Measurements from ENCODE around the gene KIF26B.

Gene KIF26B

DNA sequence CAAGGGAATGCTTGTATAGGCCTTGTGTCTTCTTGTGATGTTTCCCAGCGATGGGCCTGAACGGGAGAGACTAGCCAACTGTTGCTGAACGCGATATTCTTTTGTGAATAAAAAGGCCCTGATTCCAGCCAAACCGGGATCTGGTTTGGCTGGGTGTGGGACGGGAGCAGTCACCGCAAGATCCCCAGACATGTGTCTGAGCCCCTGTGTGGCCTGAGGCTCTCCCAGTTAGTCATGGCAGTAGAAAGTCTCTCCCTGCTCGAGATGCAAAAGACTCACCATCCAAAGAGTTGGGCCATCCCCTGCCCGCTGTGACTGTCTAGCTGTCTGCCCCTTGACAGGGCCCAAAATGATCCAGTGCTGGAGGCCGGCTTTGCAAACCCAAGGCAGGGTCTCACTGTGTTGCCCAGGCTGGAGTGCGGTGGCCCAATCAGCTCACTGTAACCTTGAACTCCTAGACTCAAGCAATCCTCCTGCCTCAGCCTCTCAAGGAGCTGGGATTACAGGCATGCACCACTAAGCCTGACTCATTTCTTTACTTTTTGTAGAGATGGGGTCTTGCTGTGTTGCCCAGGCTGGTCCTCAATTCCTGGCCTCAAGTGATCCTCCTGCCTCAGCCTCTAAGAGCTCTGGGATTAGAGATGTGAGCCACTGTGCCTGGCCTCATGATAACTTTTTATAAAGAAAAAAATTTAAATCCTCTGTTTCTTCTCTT, 56.4 kb downstream of the KIF26B start:
- DNase-seq = no peak

DNA sequence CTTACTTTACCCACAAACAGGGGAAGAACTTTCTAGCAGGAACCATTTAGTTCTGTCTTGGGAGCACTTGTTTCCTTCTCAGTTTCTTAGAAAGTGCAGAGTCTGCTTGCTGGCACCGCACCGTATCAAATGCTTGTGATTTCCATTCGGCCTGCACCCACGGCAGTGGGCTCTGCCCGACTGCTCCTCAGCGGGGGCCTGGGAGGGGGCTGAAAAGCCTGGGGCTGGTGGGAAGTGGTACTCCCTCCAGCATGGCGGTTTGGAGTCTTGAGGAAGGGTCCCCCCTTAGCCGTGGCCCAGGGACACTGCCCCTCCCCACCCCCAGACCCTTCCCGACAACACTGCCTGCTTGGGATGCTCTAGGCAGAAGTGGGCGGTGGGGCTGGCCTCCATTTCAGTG, 57.0 kb downstream of the KIF26B start:
- no peak for DNase-seq

DNA sequence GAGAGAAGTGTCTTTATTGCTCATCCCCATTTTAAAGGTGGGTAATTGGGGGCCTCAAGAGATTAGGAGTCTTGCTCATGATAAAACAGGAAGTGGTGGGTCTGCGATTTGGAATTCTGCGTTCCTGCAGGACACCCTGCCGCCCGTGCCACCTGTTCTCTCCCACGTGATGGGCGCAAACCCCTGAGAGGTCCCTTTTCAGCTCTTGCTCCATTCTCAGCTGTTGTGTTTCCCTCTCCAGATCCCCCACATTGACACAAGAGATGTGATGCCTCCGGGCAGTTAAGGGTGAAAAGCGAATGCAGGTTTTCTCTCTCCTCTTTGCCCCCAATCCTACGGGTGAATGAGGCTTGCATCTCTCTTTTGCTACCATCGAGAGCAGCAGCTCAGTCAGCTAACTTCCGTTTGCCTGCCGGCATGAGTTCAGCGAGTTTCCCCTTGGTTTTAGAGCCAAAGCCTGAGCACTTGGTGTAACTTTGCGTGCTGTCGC, 57.5 kb downstream of the KIF26B start:
- DNase-seq = no peak

DNA sequence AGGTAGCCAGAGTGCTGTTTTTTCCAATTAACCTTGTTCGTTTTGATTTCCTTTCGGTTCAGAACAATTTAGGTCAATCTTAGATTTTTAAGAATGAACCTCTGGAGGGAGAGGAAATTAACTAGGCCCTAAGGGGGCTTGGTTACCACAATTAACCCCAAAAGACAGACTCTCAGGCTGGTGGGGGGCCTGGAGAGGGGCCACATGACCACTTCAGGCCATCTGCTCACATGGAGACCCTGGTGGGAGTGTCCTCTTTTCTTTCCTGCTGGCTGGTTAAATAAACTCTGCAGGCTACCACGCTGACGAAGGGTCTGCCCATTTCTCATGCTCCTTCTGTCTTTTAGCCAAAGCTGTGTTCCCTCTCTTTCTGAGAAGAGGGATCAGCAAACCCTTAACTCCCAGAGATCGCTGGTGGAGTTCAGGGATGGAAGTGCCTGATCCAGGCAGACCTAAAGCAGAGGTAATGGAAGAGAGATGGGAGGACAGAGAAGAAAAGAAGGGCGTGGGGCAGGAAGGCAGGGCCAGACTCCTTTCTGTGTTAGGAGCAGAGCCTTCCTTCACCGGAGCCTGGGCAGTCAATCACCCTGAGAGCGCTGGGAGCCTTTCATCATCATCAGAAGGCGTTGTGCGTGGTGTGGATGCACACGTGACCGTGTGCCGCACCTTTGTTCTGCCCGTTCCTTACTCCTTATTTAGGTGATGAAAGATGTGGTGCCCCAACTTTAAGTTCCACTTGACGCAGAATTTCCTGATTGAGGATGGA, 58.5 kb downstream of the KIF26B start:
- DNase-seq = no peak

DNA sequence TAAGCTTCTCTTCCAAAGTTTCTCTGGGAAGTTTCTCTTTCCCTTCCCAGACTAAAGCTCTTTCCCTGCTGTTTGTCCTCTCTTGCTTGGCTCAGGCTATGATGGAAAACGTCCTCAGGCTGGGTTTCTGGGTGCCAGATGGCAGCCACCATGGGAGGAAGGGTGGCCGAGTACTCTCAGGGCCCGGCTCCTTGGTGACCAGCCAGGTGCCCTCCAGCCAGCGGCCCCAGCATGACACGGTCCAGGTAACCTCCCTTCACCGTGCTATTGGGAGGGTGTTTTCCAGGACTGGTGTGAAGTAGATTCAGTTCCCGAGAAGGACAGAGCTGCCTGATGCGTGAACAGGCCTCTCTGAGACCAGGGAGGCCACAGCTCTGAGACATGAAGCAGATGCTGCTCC, 60.3 kb downstream of the KIF26B start:
- DNase-seq = no peak

DNA sequence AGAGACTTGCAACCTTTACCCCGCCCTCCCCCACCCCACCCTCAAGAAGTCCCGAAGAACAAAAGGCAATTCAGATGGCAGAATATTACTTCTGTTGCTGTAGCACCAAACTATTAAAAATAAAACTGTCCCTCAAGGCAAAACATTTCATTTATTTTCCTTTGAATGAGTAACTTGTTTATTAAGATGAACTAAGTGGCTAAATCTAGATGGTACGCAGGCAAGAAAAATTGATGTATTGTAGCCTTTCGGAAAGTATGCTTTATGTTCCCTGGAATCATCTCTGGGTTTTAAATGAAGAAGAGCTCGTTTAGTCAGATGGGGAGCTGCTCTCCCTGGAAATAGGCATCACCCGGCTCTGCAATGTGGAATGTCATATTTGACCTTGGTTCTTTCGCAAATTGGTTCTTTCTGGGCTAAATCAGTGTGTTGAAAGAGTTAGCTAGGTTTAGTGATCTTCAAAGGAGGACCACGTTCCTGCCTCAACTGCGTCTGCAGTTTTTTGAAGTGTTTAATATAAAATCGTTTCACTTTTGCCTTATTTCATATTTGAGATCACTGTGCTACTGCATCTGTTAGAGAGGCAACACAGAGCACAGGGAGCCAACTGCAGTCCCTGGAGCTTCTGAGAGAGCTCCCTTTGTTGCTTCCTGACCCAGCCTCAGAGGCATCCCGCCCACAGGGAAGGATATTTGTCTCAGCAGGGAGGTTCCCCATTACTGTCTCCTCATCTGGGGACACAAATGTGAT, 61.8 kb downstream of the KIF26B start:
- no peak for DNase-seq

DNA sequence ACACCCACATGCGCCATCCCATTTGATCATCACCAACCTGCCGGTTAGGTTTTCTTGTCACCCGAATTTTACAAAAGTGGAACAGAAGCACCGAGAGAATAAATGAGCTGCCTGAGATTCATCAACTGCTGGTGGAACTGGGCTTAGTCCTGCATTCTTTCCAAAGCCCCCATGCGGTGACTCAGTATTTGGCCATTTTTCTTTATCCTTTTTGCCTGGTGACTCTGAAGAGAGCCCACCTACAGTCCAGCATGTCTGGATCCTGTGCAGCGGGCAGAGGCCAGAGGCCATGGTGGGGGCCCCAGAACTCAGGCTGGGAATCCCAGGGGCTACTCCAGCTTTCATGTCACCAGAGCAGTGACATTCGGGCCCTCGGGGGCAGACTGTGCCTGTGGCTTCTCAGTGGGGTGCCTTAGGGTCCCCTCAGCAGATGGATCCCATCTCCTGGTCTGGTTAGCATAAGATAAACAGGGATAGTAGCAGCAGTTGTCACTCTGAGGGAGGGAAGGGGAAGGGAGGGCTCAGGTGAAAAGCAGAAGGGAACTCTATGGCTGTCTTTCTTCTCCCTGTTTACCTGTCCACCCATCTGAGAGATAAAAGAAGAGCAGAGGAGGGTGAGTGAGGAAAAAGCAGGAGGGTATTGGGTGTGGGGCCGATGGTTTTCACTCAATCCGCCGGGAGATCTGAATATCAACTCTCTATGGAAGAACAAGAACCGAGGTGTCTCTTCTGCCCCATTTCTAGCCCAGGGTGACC, 63.2 kb downstream of the KIF26B start:
- no peak for DNase-seq

DNA sequence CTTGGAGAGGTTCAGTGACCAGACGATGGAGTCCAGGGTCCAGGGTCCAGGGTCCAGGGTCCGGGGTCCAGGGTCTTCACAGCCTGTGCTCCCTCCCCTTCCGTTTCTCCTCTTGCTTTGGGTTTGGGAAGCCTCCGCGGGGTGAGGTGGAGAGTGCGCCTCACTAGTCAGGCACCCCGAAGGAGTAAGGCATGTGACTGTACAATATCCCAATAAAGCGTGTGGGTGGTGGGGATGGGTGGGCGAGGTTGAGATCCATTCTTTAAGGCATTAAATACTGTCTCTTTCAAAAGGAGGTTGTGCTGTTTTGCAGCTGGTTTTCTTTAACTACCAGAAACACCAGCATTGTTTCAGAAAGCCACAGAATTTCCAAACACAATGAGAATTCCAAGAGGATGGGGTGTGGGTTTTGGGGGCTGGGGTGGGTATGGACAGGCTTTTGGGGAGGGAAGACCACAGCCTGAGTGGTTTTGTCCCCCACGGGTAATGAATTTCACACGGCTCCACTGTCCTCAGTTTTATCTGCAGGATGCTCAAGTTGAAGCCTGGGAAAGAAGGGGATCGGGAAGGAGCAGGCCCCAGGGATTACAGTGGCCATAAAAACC, 65.7 kb downstream of the KIF26B start:
- DNase-seq = no peak

DNA sequence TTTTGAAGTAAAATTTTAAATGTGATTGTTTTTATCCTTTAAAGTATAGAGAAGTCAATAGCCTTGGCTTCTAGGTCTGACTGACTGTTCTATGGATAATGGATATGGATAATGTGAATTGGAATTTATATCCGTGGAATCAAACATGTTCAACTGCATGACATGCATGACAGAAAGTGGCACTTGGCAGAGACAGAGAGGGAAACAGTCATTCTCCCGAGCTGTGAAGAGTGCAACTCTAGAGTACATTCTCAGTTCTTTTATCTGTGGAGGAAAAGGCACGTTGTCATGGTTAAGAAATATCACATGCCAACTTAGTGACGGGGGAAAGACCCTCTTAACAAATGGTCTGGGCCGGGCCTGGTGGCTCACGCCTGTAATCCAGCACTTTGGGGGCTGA, 67.0 kb downstream of the KIF26B start:
- no peak for DNase-seq

DNA sequence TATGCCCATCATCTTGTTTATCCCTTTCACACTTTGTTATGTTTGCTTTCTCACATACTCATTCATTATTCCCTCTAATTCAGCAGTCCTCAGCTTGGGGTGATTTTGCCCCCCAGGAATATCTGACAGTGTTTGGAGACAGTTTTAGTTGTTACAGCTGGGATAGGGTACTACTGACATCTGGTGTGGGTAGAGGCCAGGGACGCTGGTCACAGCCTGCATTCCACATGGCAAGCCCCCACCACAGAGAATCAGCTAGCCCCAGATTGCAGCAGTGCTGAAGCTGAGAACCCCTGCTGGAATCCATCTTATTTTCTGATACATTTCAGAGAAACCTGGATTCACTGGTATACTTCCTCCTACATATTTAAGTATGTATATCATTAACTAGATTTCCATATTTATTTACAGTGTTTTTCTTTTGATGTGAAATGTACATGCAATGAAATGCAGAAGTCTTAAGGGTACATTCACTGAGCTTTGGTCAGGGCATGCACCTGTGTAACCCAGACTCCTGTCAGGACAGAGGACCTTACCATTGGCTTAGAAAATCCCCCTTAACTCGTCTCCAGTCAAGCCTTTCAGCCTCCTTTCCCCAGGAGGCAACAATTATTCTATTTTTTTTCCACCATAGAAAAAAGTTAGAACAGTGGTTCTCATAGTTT, 68.3 kb downstream of the KIF26B start:
- no peak for DNase-seq

DNA sequence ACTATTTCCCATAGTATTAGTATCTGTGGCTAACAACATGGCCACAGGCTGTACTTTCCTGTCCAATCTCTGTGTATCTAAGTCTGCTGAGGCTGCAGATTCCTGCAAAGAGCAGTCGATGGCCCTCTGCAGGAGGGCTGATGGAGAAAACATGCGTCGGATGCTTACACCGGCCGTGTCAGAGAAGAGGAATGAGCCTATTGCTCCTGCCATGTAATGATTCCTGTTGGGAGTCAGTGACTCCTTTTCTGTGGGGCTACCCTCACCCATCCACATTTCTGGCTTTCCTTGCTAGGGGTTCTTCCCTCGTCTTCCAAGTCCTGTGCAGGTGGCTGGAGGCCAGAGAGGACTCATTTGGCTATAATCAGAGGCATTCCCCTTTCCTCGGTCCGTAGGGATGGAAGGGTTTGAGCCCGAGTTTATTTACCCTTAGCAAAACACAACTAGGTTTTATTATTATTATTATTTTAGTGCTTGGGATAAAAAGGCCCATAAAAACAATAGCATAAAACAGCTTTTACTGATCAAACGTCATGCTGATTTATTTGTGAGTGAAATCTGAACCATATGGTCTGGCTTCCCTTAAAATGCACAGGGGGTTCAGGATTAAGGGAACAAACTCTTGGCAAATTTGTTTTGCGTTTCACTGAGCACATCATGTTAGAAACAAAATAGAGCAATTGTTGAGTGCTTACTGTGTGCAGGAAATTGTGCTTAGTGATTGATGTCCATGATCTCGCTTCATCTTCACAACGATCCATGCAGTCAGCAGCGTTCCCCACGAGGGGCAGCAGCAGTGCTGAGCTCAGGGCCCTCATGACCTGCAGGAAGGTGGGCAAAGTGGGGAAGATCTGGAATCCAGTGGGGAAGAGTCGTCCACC, 70.8 kb downstream of the KIF26B start:
- no peak for DNase-seq

DNA sequence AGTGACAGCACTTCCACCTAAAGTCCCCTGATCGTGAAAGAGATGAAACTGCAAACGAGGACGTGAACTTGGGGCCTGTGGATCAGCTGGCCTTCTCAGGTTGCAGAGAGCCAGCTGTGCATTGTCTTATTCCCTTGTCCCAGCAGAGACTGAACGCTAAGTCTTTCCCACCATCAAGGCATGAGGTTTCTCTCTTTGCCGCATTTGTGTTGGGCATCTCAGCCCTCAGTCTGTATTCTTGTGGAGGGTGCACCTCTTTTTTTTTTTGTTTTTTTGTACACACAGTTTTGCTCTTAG, 71.4 kb downstream of the KIF26B start:
- no peak for DNase-seq

DNA sequence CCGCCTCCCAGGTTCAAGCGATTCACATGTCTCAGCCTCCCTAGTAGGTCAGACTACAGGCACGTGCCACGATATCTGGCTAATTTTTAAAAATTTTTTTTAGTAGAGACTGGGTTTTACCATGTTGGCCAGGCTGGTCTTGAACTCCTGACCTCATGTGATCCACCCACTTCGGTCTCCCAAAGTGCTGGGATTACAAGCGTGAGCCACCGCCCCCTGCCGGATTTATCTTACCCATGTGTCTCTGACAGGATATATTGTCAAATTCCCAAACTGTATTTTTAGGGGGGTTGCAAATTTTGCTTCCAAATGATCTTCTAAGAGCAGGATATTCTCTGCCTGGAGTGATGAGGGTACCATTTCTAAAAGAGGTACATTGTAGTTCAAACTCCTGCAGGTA, 74.3 kb downstream of the KIF26B start:
- no peak for DNase-seq

DNA sequence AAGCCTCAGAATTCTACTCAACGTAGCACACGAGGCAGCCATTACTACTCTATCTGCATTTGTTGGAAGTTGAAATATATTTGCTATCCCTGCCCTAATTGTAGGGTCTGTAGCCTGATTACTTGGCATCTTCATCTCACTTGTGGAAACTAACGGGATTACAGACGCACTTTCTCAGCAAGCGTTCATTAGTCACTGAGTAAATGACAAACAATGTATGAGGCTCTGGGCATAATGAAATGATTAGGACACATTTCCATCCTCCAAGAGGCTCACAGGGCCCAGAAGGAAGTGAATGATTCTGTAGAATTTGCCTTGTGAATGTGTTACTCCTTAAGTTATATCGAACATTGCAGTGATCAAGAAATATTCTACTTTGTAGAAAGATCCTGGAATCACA, 78.1 kb downstream of the KIF26B start:
- DNase-seq = no peak

DNA sequence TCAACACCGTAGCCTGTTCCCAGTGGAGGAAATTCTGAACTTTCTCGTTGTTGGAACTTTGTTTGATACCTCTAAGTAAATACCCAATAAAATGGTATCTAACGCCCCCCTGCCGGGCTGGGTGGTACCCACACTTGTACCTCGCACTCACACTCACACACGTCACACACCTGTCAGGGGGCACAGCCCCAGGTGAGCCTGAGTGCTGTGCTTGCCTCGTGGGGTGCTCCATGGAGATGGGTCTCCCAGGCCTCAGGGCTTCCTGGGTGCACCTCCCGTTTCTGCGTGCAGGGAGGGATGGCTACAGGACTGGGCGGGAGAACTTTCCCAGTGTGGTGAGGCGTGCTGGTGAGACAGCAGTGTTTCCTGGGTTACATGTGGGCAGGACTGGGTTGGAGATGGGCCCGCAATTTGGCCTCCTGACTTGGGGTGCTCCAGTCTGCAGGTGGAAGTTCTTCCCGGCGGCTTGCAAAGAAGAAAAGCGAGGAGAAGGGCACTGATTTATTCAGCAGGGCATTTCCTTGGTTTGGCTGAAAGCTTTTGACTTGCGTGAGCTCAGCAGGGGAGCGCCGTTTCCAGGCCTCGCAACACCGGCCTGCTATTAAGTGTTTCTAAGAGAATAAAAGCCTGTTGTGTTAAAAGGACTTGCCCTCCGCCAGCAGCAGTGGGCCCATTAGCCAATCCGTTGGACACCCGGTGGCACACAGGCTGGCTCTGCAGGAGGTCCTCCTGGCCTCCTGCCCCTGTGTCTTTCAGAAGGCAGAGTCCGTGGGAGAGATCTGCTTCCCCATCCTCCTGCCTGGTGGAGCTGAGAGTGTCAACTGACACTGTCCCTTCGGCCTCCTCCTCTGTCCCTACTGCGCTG, 79.7 kb downstream of the KIF26B start:
- DNase-seq = no peak

DNA sequence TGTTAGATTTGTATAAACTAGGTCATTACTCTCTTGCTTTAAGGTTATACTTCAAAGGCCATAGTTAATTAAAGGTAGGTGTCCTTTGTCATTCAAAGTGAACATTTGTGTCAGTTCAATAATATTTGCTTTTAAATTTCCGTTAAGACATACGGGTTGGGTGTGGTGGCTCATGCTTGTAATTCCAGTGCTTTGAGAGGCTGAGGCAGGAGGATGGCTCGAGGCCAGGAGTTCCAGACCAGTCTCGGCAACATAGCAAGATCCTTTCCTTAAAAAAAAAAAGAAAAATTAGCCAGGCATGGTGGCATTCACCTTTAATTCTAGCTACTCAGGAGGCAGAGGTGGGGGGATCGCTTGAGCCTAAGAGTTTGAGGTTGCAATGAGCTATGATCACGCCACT, 80.4 kb downstream of the KIF26B start:
- DNase-seq = no peak

DNA sequence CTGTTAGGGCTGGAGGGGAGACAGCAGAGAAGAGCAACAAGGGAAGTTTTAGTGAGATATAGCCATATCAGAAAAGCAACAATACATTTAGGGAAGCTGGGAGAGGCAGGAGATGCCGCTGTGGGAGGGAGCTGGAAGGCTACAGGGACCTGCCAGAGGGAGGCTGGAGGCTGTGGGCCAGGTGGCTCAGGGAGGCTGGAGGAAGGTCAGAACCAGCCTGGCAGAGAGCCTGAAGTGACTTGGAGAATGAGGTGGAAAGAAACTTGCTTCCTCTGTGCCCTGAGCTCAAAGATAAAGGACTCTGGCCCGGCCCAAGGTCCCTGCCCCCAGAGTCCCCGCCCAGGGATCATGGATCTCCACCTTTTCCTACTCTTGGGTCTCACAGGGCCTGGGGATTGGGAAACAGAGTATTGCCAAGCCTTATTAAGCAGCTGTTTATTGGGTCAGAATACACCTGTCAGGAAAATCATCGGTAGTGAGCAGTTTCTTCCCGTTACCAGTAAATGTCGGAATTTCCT, 85.9 kb downstream of the KIF26B start:
- DNase-seq = no peak

DNA sequence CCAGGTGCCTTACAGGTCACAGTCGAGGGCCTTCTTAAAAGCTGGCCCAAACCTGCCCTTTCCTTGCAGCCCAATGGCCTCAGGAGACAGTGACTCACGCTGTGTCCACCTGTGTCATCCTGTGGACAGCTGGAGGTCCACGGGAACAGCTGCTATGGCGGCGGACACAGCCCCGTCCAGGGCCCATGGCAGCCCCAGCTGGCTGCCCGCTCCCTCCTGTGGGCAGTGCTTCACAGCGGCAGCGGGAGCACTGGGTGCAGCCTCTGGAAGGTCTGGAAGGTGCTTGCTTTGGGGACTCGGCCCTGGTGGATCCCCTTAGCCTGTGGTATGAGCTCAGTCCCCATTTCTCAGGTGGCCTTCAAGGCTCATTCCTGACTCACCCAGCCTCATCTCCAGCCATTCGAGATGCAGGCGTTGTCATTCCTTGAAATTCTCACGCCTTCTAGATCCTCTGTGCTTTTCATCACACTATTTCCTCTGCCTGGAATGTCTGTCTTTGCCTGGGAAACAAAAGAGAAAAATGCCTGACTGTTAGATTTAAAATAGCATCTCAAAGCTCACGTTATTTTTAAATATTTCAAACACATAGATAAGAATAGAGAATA, 86.8 kb downstream of the KIF26B start:
- no peak for DNase-seq

DNA sequence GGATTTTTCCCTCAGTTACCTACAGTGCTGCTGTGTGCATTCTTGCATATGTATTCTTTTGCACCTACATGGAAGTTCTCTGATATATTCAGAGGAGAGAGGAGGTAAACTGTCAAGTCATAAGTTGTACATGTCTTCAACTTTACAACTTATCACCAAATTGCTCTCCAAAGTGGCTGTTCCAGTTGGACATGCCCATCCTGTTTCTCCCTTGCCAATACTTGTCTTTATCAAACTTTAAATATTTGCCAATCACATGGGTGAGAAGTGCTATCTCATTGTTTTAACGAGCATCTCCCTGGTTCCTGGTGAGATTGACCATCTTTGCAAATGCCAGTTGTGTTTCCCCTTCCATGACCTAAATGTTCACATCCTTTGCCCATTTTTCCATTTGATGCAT, 88.2 kb downstream of the KIF26B start:
- no peak for DNase-seq

Measured in CD4-positive, alpha-beta T cell treated with Interleukin-15 for 1 hour (primary cell).